ENCODE data around the gene BMPR1A.
A peak's percentile ranks its signal among the peaks of the same experiment; 100 is the strongest.

The BMPR1A gene

DNA sequence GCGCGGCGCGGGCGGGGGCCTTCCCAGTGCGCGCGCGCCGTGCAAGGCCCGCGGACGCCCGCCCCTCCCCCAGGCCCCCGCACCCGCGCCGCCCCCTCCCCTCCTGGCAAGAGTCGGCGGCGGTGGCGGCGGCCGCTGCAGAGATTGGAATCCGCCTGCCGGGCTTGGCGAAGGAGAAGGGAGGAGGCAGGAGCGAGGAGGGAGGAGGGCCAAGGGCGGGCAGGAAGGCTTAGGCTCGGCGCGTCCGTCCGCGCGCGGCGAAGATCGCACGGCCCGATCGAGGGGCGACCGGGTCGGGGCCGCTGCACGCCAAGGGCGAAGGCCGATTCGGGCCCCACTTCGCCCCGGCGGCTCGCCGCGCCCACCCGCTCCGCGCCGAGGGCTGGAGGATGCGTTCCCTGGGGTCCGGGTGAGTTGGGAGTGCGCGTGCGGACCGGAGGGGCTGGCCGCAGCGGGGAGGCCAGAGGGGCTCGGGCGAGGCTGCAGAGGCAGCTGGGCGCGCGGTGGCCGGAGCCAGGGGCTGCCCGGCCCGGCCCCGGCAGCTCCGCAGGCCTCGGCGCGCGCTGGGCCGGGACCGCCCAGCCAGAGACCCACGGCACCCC lies at the start of gene BMPR1A:
Gene BMPR1A (plus strand): TSS at position 109 of the 602 bp plus-strand sequence. CDS start 119,400 bp downstream, outside the sequence.
- DNase-seq: no peak

DNA sequence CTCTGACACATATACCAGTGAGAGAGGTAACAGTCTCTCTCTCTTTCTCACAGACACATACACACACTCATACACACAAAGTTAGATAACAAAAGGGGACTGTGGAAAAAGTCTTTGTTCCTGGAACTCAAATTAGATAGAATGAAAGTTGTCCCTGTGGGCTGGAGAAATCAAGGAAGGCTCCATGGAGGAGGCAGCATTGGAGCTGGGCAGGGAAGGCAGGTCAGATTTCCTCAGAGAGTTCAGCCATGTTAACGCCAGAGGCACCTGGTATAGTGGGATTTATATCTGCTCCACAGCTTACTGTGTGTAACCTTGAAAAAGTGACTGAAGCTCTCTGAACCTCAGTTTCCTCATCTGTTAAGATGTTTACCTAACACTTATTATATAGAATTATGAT lies 49.4 kb upstream of the BMPR1A start:
- no peak for DNase-seq

DNA sequence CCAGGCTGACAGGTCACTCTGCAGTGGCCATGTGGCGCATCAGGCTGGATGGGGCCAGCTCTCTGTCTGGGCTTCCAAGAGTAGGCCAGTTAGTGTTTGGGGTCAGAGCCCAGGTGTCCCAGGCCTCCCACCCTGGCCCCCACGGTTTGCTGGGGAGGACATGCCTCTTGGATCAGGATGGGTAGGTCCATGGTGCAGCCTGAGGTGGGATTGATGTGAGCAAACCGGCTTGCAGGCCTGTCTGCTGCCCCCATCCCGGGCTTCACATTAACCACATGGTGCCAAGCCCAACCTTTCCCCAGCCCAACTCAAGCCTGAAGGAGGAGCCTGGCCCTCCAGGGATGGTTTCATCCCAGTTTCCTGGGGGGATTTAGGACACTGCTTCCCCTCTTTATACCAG lies 48.9 kb upstream of the BMPR1A start:
- DNase-seq: peak; percentile 43

DNA sequence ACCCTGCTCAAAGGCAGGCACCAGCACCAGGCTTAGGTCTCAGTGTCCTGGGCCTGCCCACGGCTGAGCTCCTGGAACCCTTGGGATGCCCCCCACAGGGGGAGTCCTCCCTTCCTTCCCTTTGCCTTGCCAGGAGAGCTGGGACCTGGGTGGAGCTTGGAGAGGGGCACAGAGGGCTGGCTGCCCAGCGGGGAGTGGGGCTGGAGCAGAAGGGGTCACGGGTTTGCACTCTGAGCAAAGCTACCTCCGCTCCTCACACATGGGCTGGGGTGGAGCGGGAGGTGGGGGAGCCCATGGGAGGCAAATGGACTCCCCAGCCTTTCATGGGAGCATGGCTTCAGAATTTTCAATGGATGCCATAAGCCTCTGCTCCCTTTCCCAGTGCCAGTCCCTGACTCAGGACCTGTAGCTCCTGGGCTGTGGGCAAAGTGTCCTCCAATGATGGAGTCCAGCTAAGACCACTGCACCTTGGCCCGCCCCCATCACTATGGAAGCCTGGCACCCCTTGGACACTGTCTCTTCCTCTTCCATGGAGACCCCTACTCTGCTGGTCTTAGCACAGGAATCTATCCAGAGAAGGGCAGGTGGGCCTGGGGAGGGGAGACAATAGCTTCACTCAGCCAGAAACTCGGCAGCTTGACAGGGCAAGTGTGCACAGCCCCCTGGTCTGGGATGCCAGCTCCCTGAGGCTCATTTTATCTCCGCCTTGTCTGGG lies 48.2 kb upstream of the BMPR1A start:
- peak; percentile 49 for DNase-seq

DNA sequence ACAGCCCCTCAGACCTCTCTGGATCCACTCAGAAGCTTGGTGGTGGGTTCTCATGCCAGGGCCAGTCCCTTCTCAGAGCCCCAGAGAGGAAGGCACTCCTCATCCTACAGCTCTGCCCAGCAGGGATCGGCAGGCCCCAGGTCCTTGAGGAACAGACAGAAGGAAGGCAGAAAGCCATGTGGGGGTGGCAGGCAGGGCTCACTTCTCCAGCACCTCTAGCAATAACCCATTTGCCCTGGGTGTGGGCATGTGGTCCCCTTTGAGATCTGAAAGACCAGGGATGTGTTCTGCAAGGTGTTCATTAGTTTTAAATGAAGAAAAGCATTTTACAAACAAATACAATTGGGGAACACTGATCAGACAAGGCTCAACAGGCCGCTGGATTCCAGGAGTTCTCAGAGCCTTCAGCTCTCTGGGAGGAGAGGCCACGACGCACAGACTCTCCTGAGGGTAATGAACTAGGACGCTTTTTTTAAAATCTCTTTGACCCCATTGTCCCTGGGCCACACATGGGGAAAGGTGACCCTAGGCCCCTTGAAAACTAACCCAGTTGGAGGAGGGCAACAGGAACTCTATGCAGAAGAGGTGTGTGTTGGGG lies 47.5 kb upstream of the BMPR1A start:
- peak; percentile 46 for DNase-seq

DNA sequence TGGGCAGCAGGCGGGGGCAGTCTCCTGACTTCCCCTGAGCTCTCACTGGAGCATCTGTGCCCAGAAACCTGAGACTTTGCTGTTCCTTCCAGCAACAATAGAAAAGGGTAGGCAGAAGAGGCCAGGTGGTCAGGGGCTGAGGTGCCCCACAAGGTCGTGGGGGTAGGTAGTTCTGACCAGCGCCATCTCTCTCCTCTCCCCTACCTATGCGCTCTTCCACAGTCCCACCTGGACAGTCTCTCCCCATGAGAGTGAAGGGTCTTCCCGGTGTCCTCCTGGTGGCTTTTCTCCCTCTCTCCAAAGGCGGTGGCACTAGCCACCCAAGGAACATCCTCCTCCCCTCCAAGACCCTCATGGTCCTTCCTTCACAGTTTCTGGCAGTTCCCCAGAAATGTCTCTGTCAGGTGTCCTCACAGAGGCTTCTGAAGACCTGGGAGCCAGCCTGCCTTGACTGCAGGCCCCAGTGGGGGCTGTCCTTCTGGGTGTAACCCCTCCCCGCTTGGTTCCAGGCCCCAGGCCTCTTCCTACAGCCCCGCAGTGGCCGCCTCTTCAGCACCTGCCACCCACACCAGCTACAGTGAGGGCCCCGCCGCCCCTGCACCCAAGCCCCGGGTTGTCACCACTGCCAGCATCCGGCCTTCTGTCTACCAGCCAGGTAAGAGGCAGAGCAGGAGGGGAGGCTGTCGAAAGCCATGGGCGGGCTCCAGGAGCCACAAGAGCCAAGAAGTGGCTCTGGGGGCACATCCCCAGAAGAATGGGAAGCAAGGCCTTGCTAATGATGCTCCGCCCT lies 46.8 kb upstream of the BMPR1A start:
- peak; percentile 45 for DNase-seq

DNA sequence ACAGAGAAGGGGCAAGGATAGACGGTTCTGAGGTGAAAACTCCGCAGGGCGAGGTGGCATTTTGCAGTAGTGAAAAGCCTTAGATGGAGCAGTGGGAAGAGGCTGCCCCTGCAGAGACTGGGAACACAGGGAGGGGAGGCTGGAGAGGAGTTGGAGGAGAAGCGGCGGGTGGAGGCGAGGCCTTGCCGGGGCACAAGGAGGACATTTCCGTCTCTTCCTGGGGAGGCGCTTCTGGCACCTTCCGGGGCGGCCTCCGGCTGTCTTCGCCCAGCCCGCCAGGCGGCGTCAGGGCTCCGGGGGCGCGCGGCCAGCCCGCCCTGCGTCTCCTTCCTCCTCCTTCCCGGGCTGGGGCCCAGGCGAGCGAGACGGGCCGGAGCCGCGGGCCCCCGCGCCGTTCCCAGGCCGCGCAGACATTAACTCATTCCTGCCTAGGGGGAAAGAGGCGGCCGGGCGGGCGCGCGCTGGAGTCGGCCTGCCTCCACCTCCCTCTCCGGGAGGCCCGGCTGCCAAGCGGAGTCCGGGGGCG lies 45.4 kb upstream of the BMPR1A start:
- DNase-seq: peak; percentile 95

DNA sequence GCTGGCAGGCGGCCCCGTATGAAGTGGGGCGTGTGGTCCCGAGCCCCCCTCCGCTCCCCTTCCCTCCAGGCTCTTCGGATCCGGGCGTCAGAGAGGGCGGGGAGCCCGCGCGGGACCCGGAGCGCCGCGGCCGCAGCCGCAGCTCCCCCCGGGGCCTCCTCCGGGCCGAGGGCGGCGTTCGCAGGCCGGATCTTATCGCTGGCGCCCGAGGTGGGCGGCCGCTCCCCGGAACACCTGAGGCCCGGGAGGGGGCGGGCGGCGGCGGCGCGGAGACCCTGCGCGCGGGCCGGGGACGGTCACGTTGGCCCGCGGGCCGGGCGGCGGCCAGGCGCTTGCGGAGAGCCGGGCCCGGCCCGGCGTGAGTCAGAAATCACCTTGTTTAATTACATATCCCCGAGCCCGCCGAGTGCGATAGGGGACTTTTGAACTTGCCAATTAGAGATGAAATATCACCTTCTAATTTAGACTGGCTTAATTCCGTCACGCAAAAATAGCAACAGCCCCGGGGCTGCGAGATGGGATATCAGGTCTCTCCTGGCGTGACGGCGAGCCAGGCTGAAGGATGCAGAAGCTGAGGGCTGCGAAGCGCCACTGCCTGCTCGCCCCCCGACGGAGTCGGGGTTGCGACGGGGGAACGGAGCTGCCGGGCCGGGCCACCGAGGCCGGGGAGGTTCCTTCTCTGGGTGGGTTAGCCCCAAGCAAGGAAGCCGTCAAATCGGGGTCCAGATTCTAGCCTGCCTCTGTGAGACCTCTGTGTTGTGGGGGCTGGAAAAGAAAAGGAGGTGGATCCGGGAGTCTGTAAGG lies 44.7 kb upstream of the BMPR1A start:
- peak; percentile 76 for DNase-seq

DNA sequence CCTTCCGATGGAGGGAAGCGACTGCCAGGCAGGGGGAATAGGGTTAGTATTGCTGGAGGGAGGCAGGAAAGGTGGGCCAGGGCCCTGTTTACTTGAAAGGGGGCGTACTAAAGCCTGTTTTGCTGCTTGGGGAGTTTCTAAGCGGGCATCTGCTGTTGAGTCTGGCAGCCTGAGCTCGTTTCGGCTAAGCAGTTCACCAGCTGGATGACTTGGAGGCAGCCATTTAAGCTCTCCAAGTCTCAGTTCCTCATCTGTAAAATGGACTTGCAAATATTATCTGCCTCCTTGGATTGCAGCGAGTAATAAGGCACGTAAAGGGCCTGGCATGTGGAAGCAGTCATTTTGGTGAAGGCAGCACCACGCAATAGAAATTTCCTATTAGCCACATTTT lies 44.1 kb upstream of the BMPR1A start:
- peak; percentile 70 for DNase-seq

DNA sequence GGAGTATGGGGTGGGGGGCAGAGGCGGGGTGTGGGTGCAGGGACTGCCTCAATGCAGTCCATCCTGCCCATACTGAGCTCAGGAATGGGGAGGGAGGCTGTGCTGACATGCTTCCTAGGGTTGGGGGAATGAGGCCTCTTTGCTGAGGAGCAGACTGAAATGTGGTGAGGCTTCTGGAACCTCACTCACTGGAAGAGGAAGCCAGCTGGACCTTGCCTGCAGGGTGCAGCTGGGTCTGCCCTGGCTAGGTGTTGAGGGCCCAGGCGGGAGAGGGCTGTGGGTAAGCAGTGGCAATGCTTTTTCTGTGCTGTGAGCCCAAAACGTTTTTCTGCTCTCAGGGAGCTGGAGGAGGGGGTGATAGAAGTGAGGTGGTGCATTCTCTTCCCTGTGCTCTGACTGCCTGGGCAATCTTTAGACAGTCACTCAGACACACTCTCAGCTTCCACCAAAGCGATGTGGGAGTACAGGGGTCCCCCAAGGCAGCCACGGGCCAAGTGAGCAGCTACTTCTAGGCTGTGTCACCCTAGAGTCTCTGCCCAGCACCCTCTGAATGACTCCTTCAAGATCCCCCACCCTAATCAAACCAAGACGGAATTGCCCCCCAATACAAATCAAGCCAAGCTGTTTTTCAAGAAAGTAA lies 41.1 kb upstream of the BMPR1A start:
- peak; percentile 54 for DNase-seq

DNA sequence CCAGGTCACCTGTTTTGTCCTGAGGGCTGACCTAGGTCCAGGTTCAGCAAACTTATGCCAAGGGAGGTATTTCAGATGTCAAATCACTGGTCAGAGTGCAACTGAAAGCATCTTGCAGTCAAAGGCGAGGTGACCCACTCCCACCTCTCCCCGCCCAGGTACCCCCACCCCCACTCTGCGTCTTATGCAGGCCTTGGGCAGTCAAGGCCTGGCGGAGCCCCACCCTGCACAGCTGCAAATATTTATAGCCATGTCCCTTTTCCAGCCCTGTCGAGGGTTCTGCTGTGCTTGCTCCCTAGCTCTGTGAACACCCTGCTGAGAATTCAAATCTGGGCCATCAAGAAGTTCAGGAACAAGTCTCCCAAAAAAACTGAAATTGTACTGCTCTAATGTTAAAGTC lies 40.6 kb upstream of the BMPR1A start:
- DNase-seq: no peak

DNA sequence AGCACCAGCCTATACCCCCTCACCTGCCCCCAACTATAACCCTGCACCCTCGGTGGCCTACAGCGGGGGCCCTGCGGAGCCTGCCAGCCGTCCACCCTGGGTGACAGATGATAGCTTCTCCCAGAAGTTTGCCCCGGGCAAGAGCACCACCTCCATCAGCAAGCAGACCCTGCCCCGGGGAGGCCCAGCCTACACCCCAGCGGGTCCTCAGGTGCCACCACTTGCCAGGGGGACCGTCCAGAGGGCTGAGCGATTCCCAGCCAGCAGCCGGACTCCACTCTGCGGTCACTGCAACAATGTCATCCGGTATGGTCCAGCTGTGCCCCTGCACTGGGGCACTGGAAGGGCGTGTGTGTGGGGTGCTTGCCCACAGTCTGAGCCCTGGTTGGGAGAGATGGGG lies 40.0 kb upstream of the BMPR1A start:
- peak; percentile 55 for DNase-seq

DNA sequence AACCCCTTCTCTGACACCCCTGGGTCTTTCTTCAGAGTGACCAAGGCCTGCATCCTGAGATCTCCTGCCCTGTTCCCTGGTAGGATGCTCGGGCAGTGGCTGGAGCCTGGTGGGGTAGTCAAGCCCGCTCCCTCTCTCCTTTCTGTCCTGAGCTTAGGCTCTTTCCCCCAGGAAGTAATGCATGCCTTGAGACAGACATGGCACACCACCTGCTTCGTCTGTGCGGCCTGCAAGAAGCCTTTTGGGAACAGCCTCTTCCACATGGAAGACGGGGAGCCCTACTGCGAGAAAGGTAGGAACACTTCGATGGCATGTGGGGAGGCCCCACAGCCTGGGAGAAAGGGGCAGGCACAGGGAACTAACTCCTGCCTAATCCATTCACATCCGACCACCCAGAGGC lies 37.9 kb upstream of the BMPR1A start:
- DNase-seq: no peak

DNA sequence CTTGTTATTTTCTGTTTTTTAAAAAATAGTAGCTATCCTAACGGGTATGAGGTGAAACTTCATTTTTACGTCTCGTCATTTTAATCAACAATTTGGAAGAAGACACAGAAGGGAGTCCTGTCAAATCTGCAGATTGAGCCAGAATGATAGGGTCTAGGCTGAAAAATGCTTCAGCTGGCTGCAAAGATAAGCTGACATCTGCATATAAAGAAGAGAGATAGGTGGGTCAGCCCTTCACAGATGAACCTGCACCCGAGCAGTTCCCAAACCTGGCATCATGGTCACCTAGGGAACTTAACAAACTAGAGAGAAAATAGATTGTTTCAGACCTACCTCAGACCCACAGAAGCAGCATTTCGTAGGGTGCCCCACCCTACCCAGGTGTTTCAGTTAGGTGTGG lies 35.2 kb upstream of the BMPR1A start:
- DNase-seq: no peak

DNA sequence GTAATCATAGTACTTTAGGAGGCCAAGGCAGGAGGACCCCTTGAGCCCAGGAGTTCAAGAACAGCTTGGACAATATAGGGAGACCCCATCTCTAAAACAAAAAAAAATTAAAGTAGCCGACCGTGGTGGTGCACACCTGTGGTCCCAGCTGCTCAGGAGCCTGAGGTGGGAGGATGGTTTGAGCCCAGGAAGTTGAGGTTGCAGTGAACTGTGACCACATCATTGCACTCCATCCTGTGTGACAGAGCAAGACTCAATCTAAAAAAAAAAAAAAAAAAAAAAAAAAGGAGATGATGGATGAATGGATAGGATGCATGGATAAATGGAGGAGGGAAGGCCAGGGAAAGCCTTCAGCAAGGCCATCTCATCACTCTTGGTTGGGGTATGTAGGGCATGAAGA lies 33.4 kb upstream of the BMPR1A start:
- no peak for DNase-seq

DNA sequence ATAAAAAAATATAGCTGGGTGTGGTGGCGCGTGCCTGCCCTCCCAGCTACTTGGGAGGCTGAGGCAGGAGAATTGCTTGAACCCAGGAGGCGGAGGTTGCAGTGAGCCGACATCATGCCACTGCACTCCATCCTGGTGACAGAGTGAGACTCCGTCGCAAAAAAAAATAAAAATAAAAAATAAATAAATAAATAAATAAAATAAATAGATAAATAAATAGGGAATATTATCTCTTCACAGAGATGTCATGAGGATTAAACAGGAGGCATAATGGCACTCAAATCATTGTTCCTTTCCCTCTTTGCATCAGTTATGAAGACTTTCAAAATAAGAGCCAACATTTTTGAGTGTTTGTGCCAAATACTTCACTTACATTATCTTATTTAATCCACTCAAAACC lies 32.0 kb upstream of the BMPR1A start:
- no peak for DNase-seq

DNA sequence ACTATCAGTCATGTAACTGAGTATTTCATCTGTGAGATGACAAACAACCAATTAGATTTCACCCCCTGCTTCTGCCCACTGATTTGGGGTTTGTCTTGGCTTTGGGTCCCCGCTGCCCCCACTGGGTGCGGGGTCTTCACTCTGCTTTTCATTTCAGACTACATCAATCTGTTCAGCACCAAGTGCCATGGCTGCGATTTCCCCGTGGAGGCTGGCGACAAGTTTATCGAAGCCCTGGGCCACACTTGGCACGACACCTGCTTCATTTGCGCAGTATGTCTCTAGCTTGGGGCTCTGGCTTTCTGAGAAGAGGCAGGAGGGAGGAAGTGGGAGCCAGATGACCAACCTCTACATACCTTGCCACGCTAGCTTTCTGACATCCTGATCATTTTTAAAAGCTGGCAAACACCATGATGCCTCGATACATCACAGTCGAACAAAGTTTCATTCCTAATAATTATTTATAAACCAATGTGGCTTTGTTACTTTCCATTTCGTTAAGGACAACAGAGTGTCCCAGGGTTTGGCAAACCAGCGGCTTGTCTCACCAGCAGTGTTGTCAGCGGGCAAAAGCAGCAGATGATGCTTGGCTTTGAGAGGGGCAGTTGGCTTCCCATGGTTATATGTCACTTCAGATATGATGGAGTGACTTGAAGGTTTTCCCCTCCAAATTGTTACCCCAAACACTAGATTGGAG lies 30.3 kb upstream of the BMPR1A start:
- no peak for DNase-seq

DNA sequence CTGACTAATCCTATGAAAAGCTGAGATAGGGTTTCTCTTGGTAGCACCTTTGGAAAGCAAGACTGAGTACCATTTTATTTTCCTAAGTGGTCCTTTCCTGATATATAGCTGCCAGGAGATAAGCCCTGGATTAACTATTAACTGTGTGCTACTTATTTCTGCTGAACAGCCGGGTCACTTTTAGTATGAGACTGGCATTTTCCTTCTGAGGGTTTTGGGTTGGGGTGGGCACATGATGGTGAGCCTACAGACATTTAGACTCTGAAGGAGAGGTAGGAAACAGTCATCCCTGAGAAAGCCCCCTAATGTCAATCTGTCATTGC lies 29.8 kb upstream of the BMPR1A start:
- DNase-seq: no peak

DNA sequence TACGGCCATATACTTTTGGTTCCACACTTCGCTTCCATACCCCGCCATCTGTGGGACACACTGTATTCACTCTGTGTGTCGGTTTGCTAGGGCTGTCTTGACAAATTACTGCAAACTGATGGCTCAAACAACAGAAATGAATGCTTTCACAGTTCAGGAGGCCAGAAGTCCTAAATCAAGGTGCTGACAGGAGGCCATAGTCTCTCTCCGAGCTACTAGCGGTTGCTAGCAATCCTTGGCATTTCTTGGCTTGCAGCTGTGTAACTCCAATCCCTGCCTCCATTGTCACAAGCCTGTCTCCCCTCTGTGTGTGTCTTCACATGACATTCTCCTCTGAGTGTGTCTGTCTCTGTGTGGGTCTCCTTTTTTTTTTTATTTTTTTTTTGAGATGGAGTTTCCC lies 28.9 kb upstream of the BMPR1A start:
- DNase-seq: no peak

DNA sequence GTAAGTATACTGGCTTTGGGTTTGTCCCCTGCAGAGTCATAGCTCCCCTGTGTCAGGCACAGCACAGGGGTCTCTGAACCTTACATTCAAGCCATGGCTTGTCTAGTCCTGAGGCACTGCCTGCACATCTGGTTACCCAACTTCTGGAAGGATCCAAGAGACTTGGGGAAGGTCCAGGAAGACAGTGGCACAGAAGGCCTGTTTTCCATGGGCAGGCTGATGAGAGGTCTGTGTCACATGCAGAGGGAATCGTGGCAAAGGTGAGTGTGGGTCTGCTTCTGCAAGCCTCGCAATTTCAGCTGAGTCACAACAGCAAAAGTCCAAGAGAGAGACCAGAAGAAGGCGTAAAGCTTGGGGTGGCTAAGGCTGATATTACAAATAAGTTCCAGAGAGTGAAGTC lies 28.4 kb upstream of the BMPR1A start:
- no peak for DNase-seq

DNA sequence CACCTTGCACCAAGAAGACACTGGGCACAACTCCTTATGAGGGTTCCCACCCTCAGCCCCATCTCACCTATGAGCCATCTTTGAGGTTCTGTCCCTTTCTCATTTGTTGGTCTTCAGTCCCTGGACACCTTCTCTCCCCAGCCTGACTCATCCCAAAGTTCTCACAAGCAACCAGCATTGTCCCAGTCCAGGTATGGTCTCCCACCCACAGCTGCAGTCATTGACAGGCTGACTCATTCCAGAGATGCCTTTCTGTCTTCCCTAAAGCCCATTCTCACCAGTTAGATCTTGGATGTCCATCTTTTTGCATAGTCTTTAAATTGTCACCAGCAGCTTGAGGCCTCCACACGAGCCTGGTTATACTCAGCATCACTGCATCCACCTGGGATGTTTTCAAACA lies 26.7 kb upstream of the BMPR1A start:
- no peak for DNase-seq

DNA sequence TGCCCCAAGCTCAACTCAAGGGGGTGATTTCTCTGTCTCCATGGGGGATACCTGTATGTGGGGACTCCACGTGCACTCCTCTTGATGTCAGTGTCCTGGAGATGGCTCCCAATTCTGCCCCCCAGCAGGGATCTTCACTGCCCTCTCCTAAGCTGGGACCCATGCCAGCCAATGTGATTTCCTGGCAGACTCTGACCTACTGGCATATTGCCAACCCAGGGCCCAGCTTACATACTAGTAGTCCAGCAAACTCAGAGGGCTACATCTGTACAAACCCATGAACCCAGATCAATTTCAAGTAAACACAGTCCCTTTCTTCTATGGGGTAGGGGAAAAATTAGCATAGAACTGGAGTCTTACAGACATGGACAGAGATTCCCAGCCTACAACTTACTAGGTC lies 26.2 kb upstream of the BMPR1A start:
- DNase-seq: no peak

All from islet precursor cell (in vitro differentiated cells).